Measurements from ENCODE around the gene GABRG3.

The GABRG3 gene

GRCh38 chr15:26954403-26954802 is 16.6 kb upstream of the GABRG3 start:
- Histone ChIP-seq H3K36me3 (ENCODE audit: insufficient read depth) (no peaks in the 10 kb centered on the region), H3K9ac (no peak overlapping the region), H4K20me1 (ENCODE audit: insufficient read depth) (no peaks in the 10 kb centered on the region), H3K27me3 (ENCODE audit: insufficient read depth, low read depth) (no peaks in the 10 kb centered on the region), H3K4me2 (no peak overlapping the region), H3K4me1 (ENCODE audit: low read depth, poor library complexity, severe bottlenecking) (no peaks in the 10 kb centered on the region), H3K27ac (no peak overlapping the region), H3K79me2 (ENCODE audit: insufficient read depth, low read depth) (no peaks in the 10 kb centered on the region), H2AFZ (ENCODE audit: low read depth) (no peak overlapping the region), H3K4me3 (IDR thresholded peaks at IDR 0.05; ENCODE audit: insufficient read depth, low read depth, low read length) (no peak overlapping the region)
- no peak for TF ChIP-seq CTCF (conservative IDR thresholded peaks at IDR 0.05; ENCODE audit: low read depth, low read length)

GRCh38 chr15:26967719-26968269 is 3.2 kb upstream of the GABRG3 start:
- Histone ChIP-seq H3K4me3 (IDR thresholded peaks at IDR 0.05; ENCODE audit: insufficient read depth, low read depth, low read length) (no peak overlapping the region), H3K36me3 (ENCODE audit: insufficient read depth) (no peaks in the 10 kb centered on the region), H3K4me1 (ENCODE audit: low read depth, poor library complexity, severe bottlenecking) (no peaks in the 10 kb centered on the region), H4K20me1 (ENCODE audit: insufficient read depth) (no peaks in the 10 kb centered on the region), H3K9ac (no peak overlapping the region), H3K79me2 (ENCODE audit: insufficient read depth, low read depth) (no peaks in the 10 kb centered on the region), H3K27me3 (ENCODE audit: insufficient read depth, low read depth) (no peaks in the 10 kb centered on the region), H3K4me2 (no peak overlapping the region), H3K27ac (no peak overlapping the region), H2AFZ (ENCODE audit: low read depth) (no peak overlapping the region)
- no peak for TF ChIP-seq CTCF (conservative IDR thresholded peaks at IDR 0.05; ENCODE audit: low read depth, low read length)

GRCh38 chr15:26968806-26969205 is 2.2 kb upstream of the GABRG3 start:
- no peak overlapping the region for H3K27ac ChIP-seq
- H3K27me3 ChIP-seq (ENCODE audit: insufficient read depth, low read depth) = no peaks in the 10 kb centered on the region
- no peaks in the 10 kb centered on the region for H3K4me1 ChIP-seq (ENCODE audit: low read depth, poor library complexity, severe bottlenecking)
- H3K36me3 ChIP-seq (ENCODE audit: insufficient read depth) = no peaks in the 10 kb centered on the region
- H3K4me3 ChIP-seq (IDR thresholded peaks at IDR 0.05; ENCODE audit: insufficient read depth, low read depth, low read length) = no peak overlapping the region
- H2AFZ ChIP-seq (ENCODE audit: low read depth) = no peak overlapping the region
- H3K79me2 ChIP-seq (ENCODE audit: insufficient read depth, low read depth) = no peaks in the 10 kb centered on the region
- H3K9ac ChIP-seq = no peak overlapping the region
- no peak for TF ChIP-seq CTCF (conservative IDR thresholded peaks at IDR 0.05; ENCODE audit: low read depth, low read length)
- no peaks in the 10 kb centered on the region for H4K20me1 ChIP-seq (ENCODE audit: insufficient read depth)
- H3K4me2 ChIP-seq = no peak overlapping the region

GRCh38 chr15:26971271-26972018 is 464 bp downstream of the GABRG3 start:
- Histone ChIP-seq H3K4me2 (no peak overlapping the region), H3K27me3 (ENCODE audit: insufficient read depth, low read depth) (no peaks in the 10 kb centered on the region), H3K36me3 (ENCODE audit: insufficient read depth) (no peaks in the 10 kb centered on the region), H3K27ac (no peak overlapping the region), H2AFZ (ENCODE audit: low read depth) (no peak overlapping the region), H4K20me1 (ENCODE audit: insufficient read depth) (no peaks in the 10 kb centered on the region), H3K4me3 (IDR thresholded peaks at IDR 0.05; ENCODE audit: insufficient read depth, low read depth, low read length) (no peak overlapping the region), H3K79me2 (ENCODE audit: insufficient read depth, low read depth) (no peaks in the 10 kb centered on the region), H3K9ac (no peak overlapping the region), H3K4me1 (ENCODE audit: low read depth, poor library complexity, severe bottlenecking) (no peaks in the 10 kb centered on the region)
- TF ChIP-seq CTCF (conservative IDR thresholded peaks at IDR 0.05; ENCODE audit: low read depth, low read length) = no peak

Measured in KMS-11 (cell line).